HG03039 (cell line): ENCODE data around the gene FAM170B.

Experiments
- ATAC-seq: cut with Tn5 transposase; IDR thresholded peaks from one replicate; pipeline ENCODE4 v1.9.1; 2021; ENCODE audit warnings: mild to moderate bottlenecking, moderate library complexity; ENCODE audit not compliant: unreplicated experiment

The FAM170B gene

DNA sequence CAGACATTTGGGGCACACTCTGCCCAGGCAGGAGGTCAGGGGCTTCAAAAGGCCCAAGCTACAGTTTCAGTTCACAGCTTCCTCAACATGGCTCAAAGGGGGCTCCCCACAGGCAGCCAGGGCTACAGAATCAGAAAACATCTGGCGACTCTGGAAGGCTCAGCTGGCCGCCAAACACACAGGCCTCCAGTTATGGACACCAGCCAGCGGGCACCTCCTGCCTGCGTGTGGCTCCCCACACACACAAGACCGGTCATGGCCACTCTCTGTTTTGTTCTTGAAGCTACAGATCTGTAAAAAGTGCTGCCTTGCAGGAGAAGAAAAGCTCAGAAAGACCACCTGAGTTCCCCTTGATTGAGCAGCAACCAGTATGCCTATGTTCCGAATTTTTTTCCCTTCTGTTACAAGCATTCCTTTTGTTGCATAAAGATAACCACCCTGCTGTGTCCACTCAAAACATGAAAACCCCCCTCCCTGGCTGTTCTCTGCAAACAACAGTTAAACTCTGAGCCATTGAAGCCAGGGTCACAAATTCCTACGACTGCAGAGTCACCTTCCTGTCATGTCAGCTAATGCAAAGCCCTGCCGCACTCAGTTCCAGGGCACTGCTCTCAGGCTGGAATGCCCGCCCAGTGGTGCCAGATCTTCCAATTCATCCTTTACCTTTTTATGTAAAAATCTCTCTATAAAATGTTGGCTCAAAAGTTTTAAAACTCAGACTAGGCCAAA is 52.1 kb downstream of the FAM170B start:
- ATAC-seq: no peak
